Hepatocyte (in vitro differentiated cells): ENCODE results near the gene CARD8.

Source experiments
- CTCF ChIP-seq: fragments of 200-600 bp; sonication (generic); IDR thresholded peaks from 2 replicates; pipeline ENCODE4 v1.5.1; 2016; ENCODE audit warnings: antibody characterized with exemption, mild to moderate bottlenecking; ENCODE audit not compliant: poor library complexity
- EZH2 ChIP-seq: fragments of 200-600 bp; sonication (generic); IDR thresholded peaks from 2 replicates; pipeline ENCODE4 v1.6.1; 2016; ENCODE audit warnings: antibody characterized with exemption, mild to moderate bottlenecking, borderline replicate concordance
- EZH2phosphoT487 ChIP-seq: fragments of 200-600 bp; sonication (generic); IDR thresholded peaks from one replicate; pipeline ENCODE4 v1.6.1; 2018; ENCODE audit warnings: antibody characterized with exemption, mild to moderate bottlenecking, low read depth, moderate library complexity; ENCODE audit not compliant: unreplicated experiment, severe bottlenecking

- TF ChIP-seq CTCF, result no peak
- TF ChIP-seq EZH2phosphoT487, result no peak
- TF ChIP-seq EZH2, result no peak
Observed at GRCh38 chr19:48186015-48186414, 69.7 kb downstream of the CARD8 start.
